SH-SY5Y (cell line): ENCODE data around the gene RERE.

ENCODE experiments used
- GATA2 ChIP-seq: IDR thresholded peaks from 2 replicates; pipeline ENCODE4 v1.6.1; 2011; ENCODE audit warnings: mild to moderate bottlenecking, low read depth, low read length
- GATA3 ChIP-seq: IDR thresholded peaks from 2 replicates; pipeline ENCODE4 v1.6.1; 2011; ENCODE audit warnings: low read depth, mild to moderate bottlenecking, low read length, moderate library complexity

DNA sequence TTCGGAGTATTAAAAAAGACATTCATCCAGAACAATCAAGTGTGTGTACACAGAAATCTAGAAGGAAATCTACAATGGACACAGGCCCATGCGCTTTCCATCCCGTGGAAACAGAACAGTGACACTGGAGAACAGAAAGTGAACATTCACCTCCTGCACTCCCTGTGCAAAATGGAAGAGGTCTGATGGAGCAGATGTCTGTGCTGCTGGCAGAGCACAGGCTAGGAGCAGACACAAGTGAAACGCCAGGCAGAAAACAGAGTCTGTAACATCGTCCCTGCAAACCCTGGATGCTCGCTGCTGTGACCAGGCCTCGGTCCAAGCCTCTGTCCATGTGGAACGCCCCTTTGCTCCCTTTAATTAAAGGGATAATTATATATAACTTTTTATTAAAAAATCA is 463.4 kb downstream of the RERE start:
- TF ChIP-seq GATA3 (no peak), GATA2 (no peak)
